ENCODE measurements around the gene MAP10. TPM values are rescaled to one million over a fixed set of nuclear protein-coding genes. Genes with fewer than 3 reads are reported as not detected.

Gene MAP10
- total RNA-seq, 2 experiments from 2014 or later = 1.3 to 1.5 TPM

DNA sequence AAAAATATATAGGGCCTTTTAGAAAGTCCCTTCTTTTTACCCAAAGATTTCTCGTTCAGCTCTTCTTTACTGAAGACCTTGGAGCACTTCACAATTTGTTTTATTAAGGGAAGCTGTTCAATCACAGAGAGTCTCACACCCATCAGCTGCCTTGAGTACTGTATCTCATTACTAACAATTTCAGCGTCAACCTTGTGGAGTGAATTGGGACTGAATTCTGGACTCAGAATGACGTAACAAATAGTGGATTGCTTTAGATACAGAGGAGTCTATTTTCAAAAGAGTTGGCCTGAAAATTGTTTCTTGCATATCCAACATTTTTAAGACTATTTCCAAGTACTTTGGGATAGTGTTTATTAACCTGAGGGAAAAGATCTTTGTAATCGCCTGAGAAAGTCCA, 7.9 kb downstream of the MAP10 start:
- no peaks in the 10 kb centered on the region for H3K36me3 Mint-ChIP-seq (ENCODE audit: low read depth)
- CTCF ChIA-PET = no interaction called here
- H3K9me3 Mint-ChIP-seq = peaks cover 23% of the 10 kb centered on the region
- ATAC-seq (no peak), DNase-seq (no peak)
- POLR2A ChIA-PET = no interaction called here
- H3K27me3 Mint-ChIP-seq = no peaks in the 10 kb centered on the region
- intact Hi-C loops (cut with micrococcal nuclease) = no loop called here
- no peak overlapping the region for H3K4me3 Mint-ChIP-seq
- no peaks in the 10 kb centered on the region for H3K4me1 Mint-ChIP-seq (ENCODE audit: low read depth)
- no peak overlapping the region for H3K27ac Mint-ChIP-seq
- no peak for TF ChIP-seq CTCF (IDR thresholded peaks at IDR 0.05)

DNA sequence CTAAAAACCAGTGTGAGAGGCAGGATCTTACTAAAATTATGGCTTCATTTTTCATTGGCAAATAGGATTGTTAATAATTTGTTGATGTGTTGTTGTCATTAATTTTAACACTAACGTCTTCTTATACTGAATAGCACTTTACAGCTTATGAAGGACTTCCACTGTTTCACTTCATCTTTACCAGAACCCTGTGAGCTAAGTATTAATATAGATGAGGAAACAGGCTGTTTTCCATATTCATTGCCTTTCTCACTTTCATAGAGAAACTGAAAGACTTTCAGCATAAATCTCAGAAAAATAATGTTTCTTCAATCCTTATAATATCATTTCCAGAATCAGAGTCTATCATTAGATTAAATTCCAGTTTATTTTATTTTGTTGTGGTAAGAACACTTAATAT, 8.5 kb downstream of the MAP10 start:
- DNase-seq = no peak
- H3K9me3 Mint-ChIP-seq = peaks cover 20% of the 10 kb centered on the region
- ATAC-seq = no peak
- no peaks in the 10 kb centered on the region for H3K36me3 Mint-ChIP-seq (ENCODE audit: low read depth)
- TF ChIP-seq CTCF (IDR thresholded peaks at IDR 0.05) = no peak
- CTCF ChIA-PET = no interaction called here
- intact Hi-C loops (cut with micrococcal nuclease) = no loop called here
- no peaks in the 10 kb centered on the region for H3K4me1 Mint-ChIP-seq (ENCODE audit: low read depth)
- no peak overlapping the region for H3K4me3 Mint-ChIP-seq
- H3K27ac Mint-ChIP-seq = no peak overlapping the region
- POLR2A ChIA-PET = interaction anchor here (0.6 kb wide), 1 partner anchor 133 kb away, joined by 4 read pairs; no protein-coding TSS in a partner anchor
- no peaks in the 10 kb centered on the region for H3K27me3 Mint-ChIP-seq

GRCh38 chr1:232816324-232816723, 11.1 kb downstream of the MAP10 start:
- Mint-ChIP-seq H3K36me3 (ENCODE audit: low read depth) (no peaks in the 10 kb centered on the region), H3K9me3 (peaks cover 13% of the 10 kb centered on the region), H3K27me3 (peaks cover 2% of the 10 kb centered on the region), H3K4me1 (ENCODE audit: low read depth) (no peaks in the 10 kb centered on the region), H3K4me3 (no peak overlapping the region), H3K27ac (no peak overlapping the region)
- intact Hi-C loops (cut with micrococcal nuclease) = no loop called here
- ChIA-PET POLR2A (no interaction called here), CTCF (no interaction called here)
- no peak for ATAC-seq
- TF ChIP-seq CTCF (IDR thresholded peaks at IDR 0.05) = no peak
- no peak for DNase-seq

- no peaks in the 10 kb centered on the region for H3K36me3 Mint-ChIP-seq (ENCODE audit: low read depth)
- H3K27me3 Mint-ChIP-seq = peaks cover 2% of the 10 kb centered on the region
- intact Hi-C loops (cut with micrococcal nuclease) = no loop called here
- H3K27ac Mint-ChIP-seq = no peak overlapping the region
- H3K4me1 Mint-ChIP-seq (ENCODE audit: low read depth) = no peaks in the 10 kb centered on the region
- TF ChIP-seq CTCF (IDR thresholded peaks at IDR 0.05) = no peak
- H3K9me3 Mint-ChIP-seq = peaks cover 7% of the 10 kb centered on the region
- DNase-seq (no peak), ATAC-seq (no peak)
- CTCF ChIA-PET = no interaction called here
- no peak overlapping the region for H3K4me3 Mint-ChIP-seq
- POLR2A ChIA-PET = no interaction called here
These were observed 12.8 kb downstream of the MAP10 start for GRCh38 chr1:232818040-232818439.

- Mint-ChIP-seq H3K27ac (no peak overlapping the region), H3K4me3 (no peak overlapping the region), H3K27me3 (peaks cover 2% of the 10 kb centered on the region), H3K36me3 (ENCODE audit: low read depth) (no peaks in the 10 kb centered on the region), H3K4me1 (ENCODE audit: low read depth) (no peaks in the 10 kb centered on the region), H3K9me3 (peaks cover 1% of the 10 kb centered on the region)
- ChIA-PET CTCF (no interaction called here), POLR2A (no interaction called here)
- TF ChIP-seq CTCF (IDR thresholded peaks at IDR 0.05) = no peak
- ATAC-seq = no peak
- DNase-seq = no peak
- intact Hi-C loops (cut with micrococcal nuclease) = no loop called here
These were observed 15.2 kb downstream of the MAP10 start for GRCh38 chr1:232820431-232820830.

All from activated CD8-positive, alpha-beta T cell treated with anti-CD3 and anti-CD28 coated beads for 36 hours (primary cell).